HCT116 (cell line): ENCODE data around the gene ZNF521. TPM values are rescaled to one million over a fixed set of nuclear protein-coding genes. Genes with fewer than 3 reads are reported as not detected.

Experiments
- ATAC-seq: fragments of 200-7000 bp; cut with Tn5 transposase; 2 replicates; pipeline ENCODE4 v1.9.1; 2020; ENCODE audit warnings: mild to moderate bottlenecking, moderate library complexity
- BruUV-seq: library from RNA; stranded (reverse); fragments of 400-500 nt; replicated peaks from 2 replicates; lab custom pipeline; 2021; lab: Mats Ljungman, UMichigan
- CTCF ChIA-PET: fragments of 300-600 bp; sonication (Branson Sonifier 250); formaldehyde crosslinking; loops from one replicate; lab custom pipeline; 2021; ENCODE audit warnings: antibody characterized with exemption; lab: Charles Lee
- POLR2A ChIA-PET: fragments of 300-600, 350-600 bp; sonication (Branson Sonifier 250); formaldehyde crosslinking; loops from one replicate; lab custom pipeline; 2021; ENCODE audit warnings: antibody characterized with exemption; lab: Charles Lee
- RAD21 ChIA-PET, 2 experiments: fragments of 300-600 bp; sonication (Branson Sonifier 250); formaldehyde crosslinking; loops; one replicate each; lab custom pipeline; 2023; ENCODE audit warnings: low total read pairs in 2 of 2; ENCODE audit not compliant: uncharacterized antibody in 2 of 2, unreplicated experiment in 2 of 2, low non-redundant PET in 1 of 2; lab: Charles Lee
- DNase-seq: peaks from one replicate; pipeline ENCODE4 v3.0.0-alpha.2; 2010; ENCODE audit warnings: low read depth, low spot score
- H2AFZ ChIP-seq: fragments of 200-600 bp; shearing (Covaris generic), sonication (generic); 2 replicates; pipeline ENCODE4 v1.6.1; 2017; ENCODE audit warnings: low read depth, mixed run types, mixed read lengths, antibody characterized with exemption, low read length; ENCODE audit not compliant: poor library complexity, severe bottlenecking
- H3K27ac ChIP-seq: 2 replicates; pipeline ENCODE4 v1.5.1; 2012; ENCODE audit warnings: low read depth, low read length
- H3K27me3 ChIP-seq: fragments of 200-600 bp; sonication (generic); 2 replicates; pipeline ENCODE4 v1.6.1; 2016; ENCODE audit warnings: mixed run types, low read length, mixed read lengths; ENCODE audit not compliant: insufficient read depth
- H3K36me3 ChIP-seq, 2 experiments: fragments of 200-500 bp in 1 of 2; fragments of 200-600 bp in 1 of 2; sonication (Bioruptor generic) in 1 of 2; sonication (generic) in 1 of 2; 2 replicates each; pipeline versions ENCODE4 v1.5.1 to v1.6.1; 2014 to 2016; ENCODE audit warnings: low read length in 2 of 2, inconsistent platforms in 1 of 2, mixed read lengths in 1 of 2, mixed run types in 1 of 2; ENCODE audit not compliant: insufficient read depth in 2 of 2, control insufficient read depth in 1 of 2
- H3K4me1 ChIP-seq, 2 experiments: fragments of 200-600 bp in 1 of 2; sonication (generic) in 1 of 2; 2 replicates each; pipeline versions ENCODE4 v1.5.1 to v1.6.1; 2012 to 2017; ENCODE audit warnings: low read length in 2 of 2, inconsistent platforms in 1 of 2, mild to moderate bottlenecking in 1 of 2, mixed read lengths in 1 of 2, mixed run types in 1 of 2, moderate library complexity in 1 of 2; ENCODE audit not compliant: insufficient read depth in 2 of 2, control insufficient read depth in 1 of 2
- H3K4me2 ChIP-seq: fragments of 200-600 bp; sonication (generic); 2 replicates; pipeline ENCODE4 v1.6.1; 2017; ENCODE audit warnings: mixed run types, low read length, mixed read lengths
- H3K4me3 ChIP-seq, 2 experiments: fragments of 200-600 bp in 1 of 2; sonication (generic) in 1 of 2; replicated peaks in 1 of 2; 2 replicates each; pipeline ENCODE4 v1.5.1; 2011 to 2016; ENCODE audit warnings: low read length in 2 of 2, control low read depth in 1 of 2, low read depth in 1 of 2, mild to moderate bottlenecking in 1 of 2, mixed read lengths in 1 of 2, mixed run types in 1 of 2
- H3K79me2 ChIP-seq: fragments of 200-600 bp; sonication (generic); 2 replicates; pipeline ENCODE4 v1.6.1; 2017; ENCODE audit warnings: mild to moderate bottlenecking, mixed run types, low read length, moderate library complexity, mixed read lengths; ENCODE audit not compliant: insufficient read depth
- H3K9ac ChIP-seq: fragments of 200-600 bp; sonication (generic); 2 replicates; pipeline ENCODE4 v1.6.1; 2016; ENCODE audit warnings: low read length, mixed read lengths
- H3K9me2 ChIP-seq: fragments of 200-600 bp; sonication (generic), shearing (Covaris generic); 2 replicates; pipeline ENCODE4 v1.6.1; 2017; ENCODE audit warnings: mixed run types, mild to moderate bottlenecking, moderate library complexity; ENCODE audit not compliant: insufficient read depth
- H3K9me3 ChIP-seq, 2 experiments: fragments of 200-500 bp in 1 of 2; fragments of 200-600 bp in 1 of 2; sonication (Bioruptor generic) in 1 of 2; sonication (generic) in 1 of 2; 2 replicates each; pipeline ENCODE4 v1.6.1; 2014 to 2017; ENCODE audit warnings: low read length in 2 of 2, mixed read lengths in 2 of 2, inconsistent platforms in 1 of 2, low read depth in 1 of 2, mild to moderate bottlenecking in 1 of 2, mixed run types in 1 of 2, moderate library complexity in 1 of 2; ENCODE audit not compliant: control insufficient read depth in 1 of 2, insufficient read depth in 1 of 2
- H4K20me1 ChIP-seq: fragments of 200-600 bp; sonication (generic), shearing (Covaris generic); 2 replicates; pipeline ENCODE4 v1.6.1; 2017; ENCODE audit warnings: mixed run types, mild to moderate bottlenecking, moderate library complexity; ENCODE audit not compliant: insufficient read depth
- CBX3 ChIP-seq: IDR thresholded peaks from 2 replicates; pipeline ENCODE4 v1.6.1; 2012; ENCODE audit warnings: low read depth
- CTCF ChIP-seq, 3 experiments: fragments of 200-600 bp in 1 of 3; sonication (generic) in 1 of 3; IDR thresholded peaks in 2 of 3; conservative IDR thresholded peaks in 1 of 3; 2 replicates each; pipeline ENCODE4 v1.5.1; 2012 to 2017; ENCODE audit warnings: low read depth in 2 of 3, low read length in 2 of 3, antibody characterized with exemption in 1 of 3, borderline replicate concordance in 1 of 3, control low read depth in 1 of 3, mild to moderate bottlenecking in 1 of 3, mixed read lengths in 1 of 3, mixed run types in 1 of 3, moderate library complexity in 1 of 3; ENCODE audit not compliant: insufficient read depth in 1 of 3
- EGR1 ChIP-seq: IDR thresholded peaks from 2 replicates; pipeline ENCODE4 v1.6.1; 2012; ENCODE audit warnings: low read depth
- ELF1 ChIP-seq: IDR thresholded peaks from 2 replicates; pipeline ENCODE4 v1.6.1; 2012; ENCODE audit warnings: low read depth, borderline replicate concordance
- EZH2 ChIP-seq: fragments of 200-600 bp; sonication (generic); IDR thresholded peaks from 2 replicates; pipeline ENCODE4 v1.6.1; 2017; ENCODE audit warnings: antibody characterized with exemption, mixed run types
- EZH2phosphoT487 ChIP-seq: fragments of 200-600 bp; IDR thresholded peaks from 2 replicates; pipeline ENCODE4 v1.6.1; 2018; ENCODE audit warnings: antibody characterized with exemption, borderline replicate concordance
- FOSL1 ChIP-seq: IDR thresholded peaks from 2 replicates; pipeline ENCODE4 v1.6.1; 2012; ENCODE audit warnings: low read depth
- POLR2A ChIP-seq: IDR thresholded peaks from 2 replicates; pipeline ENCODE4 v1.7.0; 2011; ENCODE audit warnings: borderline replicate concordance; ENCODE audit not compliant: insufficient read depth, insufficient read length; ENCODE audit errors: extremely low read depth
- POLR2AphosphoS5 ChIP-seq: IDR thresholded peaks from 2 replicates; pipeline ENCODE4 v1.6.1; 2011; ENCODE audit warnings: mild to moderate bottlenecking, low read depth, low read length, moderate library complexity
- RAD21 ChIP-seq: IDR thresholded peaks from 2 replicates; pipeline ENCODE4 v1.6.1; 2012; ENCODE audit warnings: low read depth, mild to moderate bottlenecking
- REST ChIP-seq: IDR thresholded peaks from 2 replicates; pipeline ENCODE4 v1.6.1; 2012; ENCODE audit warnings: low read depth
- SIN3A ChIP-seq: IDR thresholded peaks from 2 replicates; pipeline ENCODE4 v1.6.1; 2012; ENCODE audit warnings: low read depth
- SP1 ChIP-seq: IDR thresholded peaks from 2 replicates; pipeline ENCODE4 v1.6.1; 2012; ENCODE audit warnings: low read depth
- YY1 ChIP-seq: IDR thresholded peaks from 2 replicates; pipeline ENCODE4 v1.6.1; 2011; ENCODE audit warnings: low read length, low read depth, moderate library complexity, mild to moderate bottlenecking; ENCODE audit not compliant: insufficient replicate concordance; ENCODE audit errors: extremely low read depth
- ZFX ChIP-seq: fragments of 450-650 bp; IDR thresholded peaks from 2 replicates; pipeline ENCODE4 v1.6.1; 2017
- ZNF274 ChIP-seq: fragments of 200-500 bp; sonication (Bioruptor generic); IDR thresholded peaks from 2 replicates; pipeline ENCODE4 v1.6.1; 2014; ENCODE audit warnings: mild to moderate bottlenecking, low read depth, low read length, inconsistent platforms
- intact Hi-C: fragments of 100-400 bp; cut with micrococcal nuclease; formaldehyde crosslinking; loops from 2 replicates; pipeline ENCODE4 v1.10.0; 2022
- total RNA-seq: library from RNA; stranded (reverse); gene quantifications from one replicate; pipeline ENCODE4 v1.2.1, GENCODE V29; 2021; ENCODE audit not compliant: unreplicated experiment

ZNF521 gene
- total RNA-seq, 1 experiment from 2014 or later = 0.10 TPM

GRCh38 chr18:25295624-25296138 lies 56.3 kb downstream of the ZNF521 start:
- RAD21 ChIA-PET = no interaction called here
- no peaks in the 10 kb centered on the region for H3K9me2 ChIP-seq
- no TSS peak for BruUV-seq
- H3K4me1 ChIP-seq = no peaks in the 10 kb centered on the region
- no peak overlapping the region for H2AFZ ChIP-seq
- H3K27me3 ChIP-seq = no peaks in the 10 kb centered on the region
- ATAC-seq = no peak
- POLR2A ChIA-PET = no interaction called here
- no peak for DNase-seq
- TF ChIP-seq ELF1 (no peak), EZH2 (no peak), SP1 (no peak), RAD21 (no peak)
- no peaks in the 10 kb centered on the region for H4K20me1 ChIP-seq
- no peak overlapping the region for H3K9ac ChIP-seq
- no peak overlapping the region for H3K4me2 ChIP-seq
- no peaks in the 10 kb centered on the region for H3K79me2 ChIP-seq
- no peak overlapping the region for H3K27ac ChIP-seq
- CTCF ChIA-PET = no interaction called here
- intact Hi-C loops = no loop called here
- no peaks in the 10 kb centered on the region for H3K36me3 ChIP-seq
- H3K4me3 ChIP-seq = no peak overlapping the region
- no peaks in the 10 kb centered on the region for H3K9me3 ChIP-seq

- Histone ChIP-seq H4K20me1 (no peaks in the 10 kb centered on the region), H3K27me3 (0 out of 2 replicates have a peak, but pooled peaks cover 5% of the 10 kb centered on the region), H3K27ac (no peak overlapping the region), H3K4me1 (no peaks in the 10 kb centered on the region)
- BruUV-seq = no TSS peak
- POLR2A ChIA-PET = no interaction called here
- no peak for TF ChIP-seq POLR2A
- TF ChIP-seq CTCF (IDR thresholded peaks at IDR 0.05 in 2 of 3, conservative IDR thresholded peaks at IDR 0.05 in 1 of 3; ENCODE audit: borderline replicate concordance in 1 of 3, insufficient read depth in 1 of 3, low read depth in 2 of 3, low read length in 2 of 3) = no peak
- no peak for TF ChIP-seq YY1
- no peak for TF ChIP-seq CBX3
- no peak for TF ChIP-seq SIN3A
- no peak for TF ChIP-seq RAD21
- TF ChIP-seq ZFX = no peak
- TF ChIP-seq EZH2phosphoT487 = no peak
- TF ChIP-seq EGR1 = no peak
- no peak for TF ChIP-seq ZNF274
- TF ChIP-seq POLR2AphosphoS5 = no peak
- TF ChIP-seq REST = no peak
- no peak for TF ChIP-seq SP1
- no peak for TF ChIP-seq ELF1
- TF ChIP-seq FOSL1 = no peak
- TF ChIP-seq, all 23 proteins: peak for 0
- Histone ChIP-seq H3K9ac (no peak overlapping the region), H3K4me2 (no peak overlapping the region), H3K79me2 (no peaks in the 10 kb centered on the region), H3K9me2 (no peaks in the 10 kb centered on the region), H3K4me3 (no peak overlapping the region), H3K36me3 (no peaks in the 10 kb centered on the region), H3K9me3 (no peaks in the 10 kb centered on the region), H2AFZ (no peak overlapping the region)
- ChIA-PET CTCF (no interaction called here), RAD21 (no interaction called here)
- intact Hi-C loops = no loop called here
- no peak for ATAC-seq
- DNase-seq = no peak
Observed at GRCh38 chr18:25291150-25291549, 60.8 kb downstream of the ZNF521 start.
